ENCODE data around the gene ALPL.
A peak's percentile ranks its signal among the peaks of the same experiment; 100 is the strongest.

Gene ALPL

GRCh38 chr1:21570885-21571284, 61.7 kb downstream of the ALPL start:
- DNase-seq (ENCODE audit: low read depth, low spot score): no peak
- no peak overlapping the region for H3K4me3 ChIP-seq (ENCODE audit: low read length)

- H3K4me3 ChIP-seq (ENCODE audit: low read length): no peak overlapping the region
- DNase-seq (ENCODE audit: low read depth, low spot score): no peak
Measured at GRCh38 chr1:21572221-21572620, 63.0 kb downstream of the ALPL start.

GRCh38 chr1:21572735-21573277, 63.6 kb downstream of the ALPL start:
- DNase-seq (ENCODE audit: low read depth, low spot score): no peak
- H3K4me3 ChIP-seq (ENCODE audit: low read length): no peak overlapping the region

GRCh38 chr1:21573475-21573874, 64.3 kb downstream of the ALPL start:
- no peak for DNase-seq (ENCODE audit: low read depth, low spot score)
- H3K4me3 ChIP-seq (ENCODE audit: low read length): no peak overlapping the region

DNA sequence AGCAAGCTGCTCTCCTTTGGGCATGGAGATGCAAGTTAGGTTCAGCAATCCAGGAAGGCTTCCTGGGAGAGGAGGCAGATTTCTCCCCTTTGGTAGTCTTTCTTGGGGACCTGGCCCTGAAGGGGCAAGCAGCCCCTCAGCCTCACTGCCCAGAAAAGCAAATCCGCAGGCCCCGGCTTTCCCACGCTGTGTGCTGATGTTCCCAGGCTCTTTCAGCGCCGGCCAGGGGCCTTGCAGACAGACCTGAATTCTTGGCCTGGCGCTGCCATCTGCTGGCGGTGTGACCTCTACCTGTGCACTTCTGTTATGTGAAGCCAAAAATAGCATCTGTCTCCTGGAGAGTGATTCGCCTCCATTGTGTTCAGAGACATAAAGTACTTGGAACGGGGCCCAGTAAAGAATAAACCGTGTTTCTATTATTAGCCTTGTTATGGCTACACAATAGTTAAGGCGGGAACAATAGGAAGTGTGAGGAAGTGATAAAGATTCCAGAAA, 64.8 kb downstream of the ALPL start:
- peak; percentile 11 for DNase-seq (ENCODE audit: low read depth, low spot score)

DNA sequence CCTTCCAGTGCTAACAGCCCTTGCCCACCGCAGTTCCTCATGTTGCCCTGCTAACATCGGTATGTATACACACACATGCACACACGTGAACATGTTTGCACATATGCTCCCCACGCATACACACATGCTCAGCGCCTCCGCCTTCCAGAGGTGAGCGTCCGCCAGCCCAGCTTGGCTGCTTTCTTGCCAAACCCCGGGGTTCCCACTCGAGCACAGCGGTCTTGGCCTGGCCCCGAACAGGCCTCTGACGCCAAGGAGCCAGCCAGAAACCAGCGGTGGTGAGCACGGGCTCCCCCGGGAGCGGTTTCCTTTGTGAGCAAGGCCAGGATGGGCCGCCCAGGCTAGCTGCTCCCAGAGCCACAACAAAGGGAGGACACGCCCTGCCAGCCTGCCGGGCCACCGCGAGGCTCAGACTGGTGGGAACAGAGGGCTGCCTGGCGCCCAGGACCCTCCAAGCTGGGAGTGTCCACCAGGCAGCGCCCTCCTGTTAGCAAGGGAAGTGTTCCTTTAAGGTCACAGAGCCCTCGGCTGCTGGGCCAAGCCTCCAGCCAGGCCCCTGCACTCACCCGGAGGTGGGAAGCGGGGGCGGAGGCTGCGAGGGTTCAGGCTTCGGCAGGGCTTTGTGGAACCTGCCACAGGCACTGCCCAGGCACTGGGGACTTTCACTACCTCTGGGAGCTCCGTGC, 65.4 kb downstream of the ALPL start:
- H3K4me3 ChIP-seq (ENCODE audit: low read length): no peak overlapping the region
- no peak for DNase-seq (ENCODE audit: low read depth, low spot score)

More for the DNA sequence above, 64.8 kb downstream of the ALPL start:
- no peak overlapping the region for H3K4me3 ChIP-seq (ENCODE audit: low read length)

- no peak for DNase-seq (ENCODE audit: low read depth, low spot score)
- H3K4me3 ChIP-seq (ENCODE audit: low read length): no peak overlapping the region
Measured at GRCh38 chr1:21575351-21575942, 66.2 kb downstream of the ALPL start.

- DNase-seq (ENCODE audit: low read depth, low spot score): no peak
- no peak overlapping the region for H3K4me3 ChIP-seq (ENCODE audit: low read length)
Measured at GRCh38 chr1:21576031-21576797, 67.0 kb downstream of the ALPL start.

DNA sequence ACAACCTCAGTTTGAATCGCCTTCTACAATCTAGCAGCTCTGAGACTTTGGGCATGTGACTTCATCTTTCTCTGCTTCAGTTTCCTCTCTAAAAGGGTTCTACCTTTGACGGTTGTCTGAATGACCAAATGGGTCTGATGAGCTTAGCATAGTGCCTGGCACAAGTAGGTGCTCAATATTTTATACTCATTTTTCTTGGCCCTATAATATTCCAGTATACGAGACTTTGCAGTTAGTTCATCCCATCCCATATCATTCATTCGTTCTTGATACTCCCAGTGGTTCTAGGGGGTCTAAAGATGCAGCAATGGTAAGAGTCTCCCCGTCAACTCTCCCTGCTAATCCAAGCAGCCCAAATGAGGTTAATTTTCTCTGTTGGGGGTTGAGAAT, 67.6 kb downstream of the ALPL start:
- H3K4me3 ChIP-seq (ENCODE audit: low read length): no peak overlapping the region
- no peak for DNase-seq (ENCODE audit: low read depth, low spot score)

- DNase-seq (ENCODE audit: low read depth, low spot score): no peak
- H3K4me3 ChIP-seq (ENCODE audit: low read length): no peak overlapping the region
Measured at GRCh38 chr1:21577324-21577723, 68.1 kb downstream of the ALPL start.

DNA sequence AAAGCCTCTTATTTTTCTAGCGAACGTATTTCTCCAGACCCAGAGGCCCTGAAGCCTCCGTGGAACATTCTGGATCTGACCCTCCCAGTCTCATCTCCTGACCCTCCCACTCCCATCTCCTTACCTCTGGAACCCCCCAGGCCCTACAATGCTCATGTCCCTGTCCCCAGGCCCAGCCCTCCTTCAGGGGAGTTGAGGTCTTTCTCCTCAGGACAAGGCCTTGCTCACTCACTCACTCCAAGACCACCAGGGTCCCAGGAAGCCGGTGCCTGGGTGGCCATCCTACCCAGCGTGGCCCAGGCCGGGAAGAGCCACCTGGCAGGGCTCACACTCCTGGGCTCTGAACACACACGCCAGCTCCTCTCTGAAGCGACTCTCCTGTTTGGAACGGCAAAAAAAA, 68.7 kb downstream of the ALPL start:
- no peak for DNase-seq (ENCODE audit: low read depth, low spot score)
- no peak overlapping the region for H3K4me3 ChIP-seq (ENCODE audit: low read length)

GRCh38 chr1:21579791-21580190, 70.6 kb downstream of the ALPL start:
- no peak overlapping the region for H3K4me3 ChIP-seq (ENCODE audit: low read length)
- no peak for DNase-seq (ENCODE audit: low read depth, low spot score)

DNA sequence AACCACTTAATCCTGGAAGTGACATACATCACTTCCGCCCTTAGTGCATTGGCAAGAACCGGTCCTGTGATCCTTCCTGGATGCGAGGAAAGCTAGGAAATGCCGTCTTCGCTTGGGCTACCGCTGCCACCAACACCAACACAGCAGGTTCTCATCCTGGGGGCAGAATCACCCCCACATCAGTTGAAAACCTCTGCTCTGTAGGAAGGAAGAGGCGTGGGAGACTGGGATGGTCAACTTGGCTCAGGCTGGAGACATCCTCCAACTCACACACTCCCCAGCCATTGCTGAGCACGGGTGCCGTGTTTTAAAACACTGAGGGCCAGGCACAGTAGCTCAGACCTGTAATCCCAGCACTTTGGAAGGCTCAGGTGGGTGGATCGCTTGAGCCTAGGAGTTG, 74.9 kb downstream of the ALPL start:
- H3K4me3 ChIP-seq (ENCODE audit: low read length): no peak overlapping the region
- no peak for DNase-seq (ENCODE audit: low read depth, low spot score)

DNA sequence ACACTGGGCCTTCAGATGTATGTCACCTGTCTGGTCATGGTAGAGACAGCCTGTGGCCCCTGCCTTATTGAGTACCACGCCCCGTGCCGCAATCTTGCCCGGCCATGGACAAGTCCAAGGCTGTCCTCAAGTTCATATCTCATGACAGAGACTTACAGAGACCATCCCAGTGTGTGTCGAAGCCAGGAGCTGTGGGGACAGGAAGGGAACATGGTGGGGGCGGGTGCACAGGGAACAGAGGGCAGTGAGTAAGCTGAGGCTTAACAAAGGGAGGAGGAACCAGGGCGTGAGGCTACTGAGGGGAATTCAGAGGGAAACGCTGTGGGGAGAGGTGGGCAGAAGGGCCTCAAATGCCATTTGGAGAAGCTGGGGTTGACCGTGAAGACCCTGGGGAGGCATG, 75.8 kb downstream of the ALPL start:
- no peak for DNase-seq (ENCODE audit: low read depth, low spot score)

GRCh38 chr1:21586222-21586621, 77.0 kb downstream of the ALPL start:
- DNase-seq (ENCODE audit: low read depth, low spot score): no peak
- no peak overlapping the region for H3K4me3 ChIP-seq (ENCODE audit: low read length)

More for the DNA sequence above, 75.8 kb downstream of the ALPL start:
- no peak overlapping the region for H3K4me3 ChIP-seq (ENCODE audit: low read length)

DNA sequence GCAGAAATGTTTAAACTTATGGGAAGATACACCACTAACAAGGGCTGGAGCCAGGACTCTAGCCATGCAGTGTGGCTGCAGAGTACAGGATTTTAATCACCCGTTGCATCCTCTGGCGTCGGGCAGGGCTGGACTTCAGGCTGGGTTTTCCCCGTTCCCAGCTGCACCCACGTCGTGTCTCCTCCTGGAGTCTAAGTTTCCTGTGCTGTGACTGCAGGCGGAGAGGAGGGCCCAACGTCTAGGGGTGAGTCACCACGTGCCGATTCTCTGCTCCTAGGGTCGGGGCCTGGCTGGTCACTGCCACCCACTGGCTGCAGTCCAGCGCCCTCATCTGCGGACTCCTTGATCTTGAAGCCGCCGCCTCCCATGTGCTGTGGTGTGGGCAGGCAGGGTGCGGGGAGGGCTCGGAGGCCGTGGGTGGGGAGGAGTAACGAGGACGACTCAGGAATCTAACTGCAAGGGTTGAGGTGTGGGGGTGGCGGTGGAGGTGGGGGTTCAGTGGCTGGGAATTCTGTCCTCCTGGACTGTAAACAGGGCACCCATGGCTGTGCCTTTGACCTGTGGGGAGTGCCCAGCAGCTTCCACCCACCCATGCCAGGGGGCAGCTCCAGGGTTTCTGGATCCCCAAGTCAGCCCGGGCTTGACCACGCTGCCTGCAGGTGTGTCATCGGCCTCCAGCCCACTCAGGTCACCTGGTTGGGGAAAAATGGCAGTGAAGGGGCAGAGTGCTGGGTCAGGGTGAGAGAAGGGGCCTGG, 77.8 kb downstream of the ALPL start:
- DNase-seq (ENCODE audit: low read depth, low spot score): no peak
- no peak overlapping the region for H3K4me3 ChIP-seq (ENCODE audit: low read length)

DNA sequence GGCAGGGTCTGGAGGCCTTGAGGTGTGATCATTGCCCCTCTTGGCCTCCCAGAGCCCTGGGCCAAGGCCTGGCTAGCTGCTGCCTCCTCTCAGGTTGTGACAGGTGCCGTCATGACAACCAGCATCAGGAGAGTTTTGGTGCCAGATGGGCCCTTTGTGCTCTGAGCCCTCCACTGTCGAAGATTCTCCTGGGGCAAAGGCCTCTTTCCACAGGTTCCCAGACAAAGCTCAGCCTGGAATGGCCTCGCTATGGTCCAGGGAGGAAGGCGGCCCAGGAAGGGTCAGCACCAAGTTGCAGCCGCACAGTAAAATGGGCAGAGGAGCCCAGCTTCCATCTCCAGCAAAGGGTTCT, 78.4 kb downstream of the ALPL start:
- H3K4me3 ChIP-seq (ENCODE audit: low read length): no peak overlapping the region
- DNase-seq (ENCODE audit: low read depth, low spot score): no peak

GRCh38 chr1:21589618-21590017, 80.4 kb downstream of the ALPL start:
- no peak for DNase-seq (ENCODE audit: low read depth, low spot score)
- H3K4me3 ChIP-seq (ENCODE audit: low read length): no peak overlapping the region

GRCh38 chr1:21590126-21590880, 81.1 kb downstream of the ALPL start:
- no peak overlapping the region for H3K4me3 ChIP-seq (ENCODE audit: low read length)
- DNase-seq (ENCODE audit: low read depth, low spot score): no peak
